Activated T-cell treated with anti-CD3 and anti-CD28 coated beads for 24 hours (primary cell): ENCODE results near the gene ARHGDIA.
A peak's percentile ranks its signal among the peaks of the same experiment; 100 is the strongest.
"Not testable (repeated sequence)": the region's sequence is repeated elsewhere in the genome, so short reads cannot be mapped to it uniquely, and the experiment has no call there.

Source experiments
- DNase-seq: peaks from one replicate; pipeline ENCODE4 v3.0.0-alpha.2; 2020; ENCODE audit warnings: low read depth

The ARHGDIA gene

GRCh38 chr17:81870981-81871386 is at the start of gene ARHGDIA:
ARHGDIA (minus strand) TSS chr17:81871337; CDS start chr17:81869930, 1,407 bp downstream.
- no peak for DNase-seq

- DNase-seq: no peak
Measured at GRCh38 chr17:81918832-81919545, 47.9 kb upstream of the ARHGDIA start.

GRCh38 chr17:81918333-81918669 is 47.2 kb upstream of the ARHGDIA start:
- DNase-seq: not testable (repeated sequence)

- DNase-seq: peak; percentile 71
Measured at GRCh38 chr17:81917565-81918332, 46.6 kb upstream of the ARHGDIA start, which contains the start of gene SIRT7. SIRT7 (minus strand) TSS chr17:81918176; CDS start chr17:81918131, 45 bp downstream.

GRCh38 chr17:81916234-81917001 is 45.3 kb upstream of the ARHGDIA start:
- DNase-seq: no peak

- no peak for DNase-seq
Measured at GRCh38 chr17:81915331-81915730, 44.2 kb upstream of the ARHGDIA start.

GRCh38 chr17:81914103-81914850 is 43.1 kb upstream of the ARHGDIA start:
- no peak for DNase-seq

- no peak for DNase-seq
Measured at GRCh38 chr17:81913394-81914102, 42.4 kb upstream of the ARHGDIA start.

GRCh38 chr17:81912441-81913309 is 41.5 kb upstream of the ARHGDIA start:
- no peak for DNase-seq

- DNase-seq: no peak
Measured at GRCh38 chr17:81911969-81912368, 40.8 kb upstream of the ARHGDIA start.

- DNase-seq: peak; percentile 89
Measured at GRCh38 chr17:81911277-81911961, 40.3 kb upstream of the ARHGDIA start, which contains the start of gene PCYT2. PCYT2 (minus strand) TSS chr17:81911399; CDS start chr17:81911355, 44 bp downstream.

- no peak for DNase-seq
Measured at GRCh38 chr17:81910840-81911276, 39.7 kb upstream of the ARHGDIA start.

- DNase-seq: no peak
Measured at GRCh38 chr17:81909966-81910839, 39.1 kb upstream of the ARHGDIA start.

- DNase-seq: no peak
Measured at GRCh38 chr17:81909231-81909630, 38.1 kb upstream of the ARHGDIA start.

- no peak for DNase-seq
Measured at GRCh38 chr17:81908793-81909192, 37.7 kb upstream of the ARHGDIA start.

- DNase-seq: no peak
Measured at GRCh38 chr17:81907219-81908145, 36.3 kb upstream of the ARHGDIA start.

- no peak for DNase-seq
Measured at GRCh38 chr17:81906476-81907218, 35.5 kb upstream of the ARHGDIA start.
